K562 (cell line): ENCODE measurements around the gene AGRN. TPM values are rescaled to one million over a fixed set of nuclear protein-coding genes. Genes with fewer than 3 reads are reported as not detected.

ENCODE experiments used
- ARHGAP35 ChIP-seq: fragments of 450-650 bp; IDR thresholded peaks from 2 replicates; pipeline ENCODE4 v1.6.1; 2018; ENCODE audit not compliant: partially characterized antibody
- CREM ChIP-seq: IDR thresholded peaks from 2 replicates; pipeline ENCODE4 v1.6.1; 2014; ENCODE audit warnings: antibody characterized with exemption, low read depth
- CXXC5 ChIP-seq: fragments of 250-450 bp; sonication (Bioruptor Pico); IDR thresholded peaks from 2 replicates; pipeline ENCODE4 v1.8.0; 2022; ENCODE audit warnings: inconsistent platforms, mild to moderate bottlenecking, moderate library complexity
- ETV5 ChIP-seq: sonication (generic); formaldehyde crosslinking; IDR thresholded peaks from 2 replicates; pipeline ENCODE4 v1.4.0; 2020; ENCODE audit warnings: low read depth, mild to moderate bottlenecking, missing genetic modification reagents
- FUS ChIP-seq: fragments of 200-400 bp; formaldehyde crosslinking; optimal IDR thresholded peaks from 2 replicates; pipeline ENCODE3; 2017; ENCODE audit warnings: low read depth, low read length
- GABPB1 ChIP-seq: sonication (generic); formaldehyde crosslinking; IDR thresholded peaks from 2 replicates; pipeline ENCODE4 v1.8.0; 2022; ENCODE audit warnings: mild to moderate bottlenecking, missing genetic modification reagents
- GATA2 ChIP-seq: sonication (generic); formaldehyde crosslinking; IDR thresholded peaks from 2 replicates; pipeline ENCODE4 v1.4.0; 2020; ENCODE audit warnings: mild to moderate bottlenecking, missing genetic modification reagents
- HDAC1 ChIP-seq, 2 experiments: fragments of 450-650 bp; IDR thresholded peaks; 2 replicates each; pipeline ENCODE4 v1.6.1; 2016 to 2017; ENCODE audit warnings: inconsistent platforms in 1 of 2, mild to moderate bottlenecking in 1 of 2, moderate library complexity in 1 of 2
- HEY1 ChIP-seq: fragments of 250-450 bp; sonication (Bioruptor Pico); IDR thresholded peaks from 2 replicates; pipeline ENCODE4 v1.5.0; 2020; ENCODE audit warnings: mild to moderate bottlenecking, moderate library complexity, borderline replicate concordance
- IFI16 ChIP-seq: fragments of 250-450 bp; sonication (Bioruptor Pico); IDR thresholded peaks from 2 replicates; pipeline ENCODE4 v2.1.2; 2022; ENCODE audit warnings: mild to moderate bottlenecking, inconsistent platforms
- KLF6 ChIP-seq: fragments of 250-450 bp; sonication (Bioruptor Pico); IDR thresholded peaks from 2 replicates; pipeline ENCODE4 v1.4.0; 2020; ENCODE audit warnings: mild to moderate bottlenecking, moderate library complexity, borderline replicate concordance
- MAZ ChIP-seq, 2 experiments: fragments of 450-650 bp in 1 of 2; sonication (generic) in 1 of 2; formaldehyde crosslinking; IDR thresholded peaks in 1 of 2; conservative IDR thresholded peaks in 1 of 2; 2 replicates each; pipeline versions ENCODE4 v1.4.0 to v1.5.0; 2020; ENCODE audit warnings: mild to moderate bottlenecking in 1 of 2, missing genetic modification reagents in 1 of 2
- OTX1 ChIP-seq: fragments of 450-650 bp; formaldehyde crosslinking; IDR thresholded peaks from 2 replicates; pipeline ENCODE4 v1.4.0; 2022; ENCODE audit warnings: mild to moderate bottlenecking
- RBFOX2 ChIP-seq: fragments of 200-400 bp; formaldehyde crosslinking; IDR thresholded peaks from 2 replicates; pipeline ENCODE4 v1.6.1; 2017; ENCODE audit warnings: low read depth, mild to moderate bottlenecking, low read length, moderate library complexity
- SIN3A ChIP-seq, 2 experiments: fragments of 150-350 bp in 1 of 2; IDR thresholded peaks; 2 replicates each; pipeline ENCODE4 v1.6.1; 2011 to 2016; ENCODE audit warnings: borderline replicate concordance in 2 of 2, low read depth in 2 of 2, low read length in 2 of 2, mild to moderate bottlenecking in 2 of 2, moderate library complexity in 2 of 2; ENCODE audit not compliant: control insufficient read depth in 1 of 2
- SP1 ChIP-seq: sonication (generic); formaldehyde crosslinking; IDR thresholded peaks from 2 replicates; pipeline ENCODE4 v1.8.1; 2022; ENCODE audit warnings: mild to moderate bottlenecking, missing genetic modification reagents
- U2AF2 ChIP-seq: fragments of 200-400 bp; formaldehyde crosslinking; optimal IDR thresholded peaks from 2 replicates; pipeline ENCODE3; 2017; ENCODE audit warnings: low read depth, mild to moderate bottlenecking, low read length
- XRCC5 ChIP-seq: fragments of 200-400 bp; formaldehyde crosslinking; IDR thresholded peaks from 2 replicates; pipeline ENCODE4 v1.6.1; 2017; ENCODE audit warnings: low read depth, mild to moderate bottlenecking, low read length
- YY1 ChIP-seq, 3 experiments: IDR thresholded peaks; 2 replicates each; pipeline ENCODE4 v1.6.1; 2011; ENCODE audit warnings: low read length in 2 of 3, mild to moderate bottlenecking in 2 of 3, moderate library complexity in 2 of 3, borderline replicate concordance in 1 of 3, control low read depth in 1 of 3, low read depth in 1 of 3; ENCODE audit not compliant: insufficient read depth in 3 of 3, insufficient replicate concordance in 2 of 3, control insufficient read depth in 1 of 3, insufficient read length in 1 of 3; ENCODE audit errors: extremely low read depth in 1 of 3
- ZBTB8A ChIP-seq: fragments of 450-650 bp; IDR thresholded peaks from 2 replicates; pipeline ENCODE4 v1.6.1; 2018; ENCODE audit warnings: mild to moderate bottlenecking, moderate library complexity; ENCODE audit not compliant: partially characterized antibody
- ZNF384 ChIP-seq: IDR thresholded peaks from 2 replicates; pipeline ENCODE4 v1.6.1; 2012; ENCODE audit warnings: low read depth, low read length, improper control_type of control experiment
- ZNF766 ChIP-seq: fragments of 200-800 bp; sonication (Bioruptor generic); conservative IDR thresholded peaks from 2 replicates; pipeline ENCODE4 v1.6.1; 2016; ENCODE audit warnings: missing genetic modification characterization, missing compliant biosample characterization
- polyA plus RNA-seq, 8 experiments: library from polyadenylated mRNA; depleted of rRNA in 4 of 8; stranded (reverse) in 5 of 8; unstranded in 3 of 8; fragments of >200 nt; fragmentation: Nextera tagmentation in 2 of 8; fragmentation: Illumina TruSeq in 1 of 8; extraction: Ambion mirVana in 2 of 8; extraction: Trizol in 1 of 8; gene quantifications; 2 replicates each; pipeline versions ENCODE4 v1.2.1 to v1.2.3, GENCODE V29; 2011 to 2014; ENCODE audit warnings: inconsistent platforms in 1 of 8, missing spikeins in 1 of 8
- total RNA-seq, 7 experiments: library from RNA; depleted of rRNA in 6 of 7; stranded (reverse); fragments of >200 nt in 6 of 7; fragmentation: Illumina TruSeq in 2 of 7; extraction: Trizol in 2 of 7; gene quantifications; 2 replicates each; pipeline versions ENCODE4 v1.2.1 to v1.2.3, GENCODE V29; 2011 to 2021; ENCODE audit warnings: low replicate concordance in 1 of 7
- TF ChIP-seq, protein P1 (sequence below): fragments of 450-650 bp; IDR thresholded peaks from 2 replicates; pipeline ENCODE4 v1.6.1; 2017; ENCODE audit warnings: antibody characterized with exemption
- TF ChIP-seq, protein P2 (sequence below), 3 experiments: fragments of 200-800 bp in 1 of 3; sonication (Bioruptor generic) in 1 of 3; sonication (generic) in 1 of 3; formaldehyde crosslinking in 1 of 3; IDR thresholded peaks; 2 replicates each; pipeline versions ENCODE4 v1.6.1 to v1.8.0; 2016 to 2022; ENCODE audit warnings: mild to moderate bottlenecking in 2 of 3, missing compliant biosample characterization in 2 of 3, missing genetic modification characterization in 2 of 3, missing genetic modification reagents in 1 of 3

The AGRN gene
- total and polyA plus RNA-seq, 9 of the 15 experiments (the other 6 are each of a cell fraction or from before 2014, with no cell fraction given): 0.04 to 111 (median 18.1) TPM

DNA sequence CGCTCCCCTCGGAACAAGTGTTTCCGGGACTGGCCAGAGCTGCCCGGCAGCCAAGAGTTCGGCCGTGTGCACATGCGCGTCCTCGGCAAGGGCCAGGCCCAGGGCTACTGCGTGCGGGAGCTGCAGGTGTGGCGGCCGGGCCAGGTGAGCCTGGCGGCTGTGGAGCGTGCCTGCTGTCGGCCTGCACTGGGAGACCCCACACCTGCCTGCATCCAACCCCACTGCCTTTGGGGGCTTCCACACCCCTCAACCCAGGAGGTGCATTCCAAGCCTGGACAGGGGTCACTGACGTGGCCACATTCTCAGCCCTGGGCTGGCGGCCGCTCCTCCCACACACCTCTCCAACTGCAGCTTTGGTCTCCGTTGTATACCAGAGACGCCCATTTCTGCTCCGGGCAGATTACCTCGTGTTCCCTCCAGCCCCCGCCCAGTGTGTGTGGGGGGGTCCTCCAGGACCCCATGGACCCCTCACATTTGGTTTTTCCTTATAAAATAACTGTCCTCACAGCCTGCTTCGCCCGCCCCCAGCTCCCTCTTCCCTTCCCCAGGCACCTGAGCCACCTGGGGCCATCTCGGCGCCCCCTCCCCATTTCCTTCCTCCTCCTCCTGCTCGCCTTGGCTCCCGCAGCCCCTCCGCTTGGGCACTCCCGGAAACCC is 48.1 kb downstream of the AGRN start (continued):
- TF ChIP-seq YY1 (IDR thresholded peaks at IDR 0.05; ENCODE audit: borderline replicate concordance in 1 of 3, control insufficient read depth in 1 of 3, extremely low read depth in 1 of 3, insufficient read depth in 3 of 3, insufficient read length in 1 of 3, insufficient replicate concordance in 2 of 3, low read depth in 1 of 3, low read length in 2 of 3) (peak in 1 of 3 experiments; percentile 47), CREM (0 out of 2 replicates have a peak, but pooled peaks have one; percentile 26), HDAC1 (IDR thresholded peaks at IDR 0.05) (0 out of 4 replicates have a peak, but pooled peaks of 1 of the 2 experiments have one; percentile 31), MAZ (CRISPR knock-in tag; conservative IDR thresholded peaks at IDR 0.05 in 1 of 2, IDR thresholded peaks at IDR 0.05 in 1 of 2) (0 out of 4 replicates have a peak, but pooled peaks of 1 of the 2 experiments have one; percentile 28), CXXC5 (CRISPR knock-in tag) (0 out of 2 replicates have a peak, but pooled peaks have one; percentile 1), RBFOX2 (peak; percentile 40), OTX1 (CRISPR knock-in tag) (0 out of 2 replicates have a peak, but pooled peaks have one; percentile 31), ZNF766 (CRISPR knock-in tag) (no peak), SP1 (CRISPR knock-in tag) (peak; percentile 41; the same call in 1 of the 2 replicates), HEY1 (CRISPR knock-in tag) (no peak), SIN3A (IDR thresholded peaks at IDR 0.05; ENCODE audit: borderline replicate concordance in 2 of 2, control insufficient read depth in 1 of 2, low read depth in 2 of 2, low read length in 2 of 2) (no peak), U2AF2 (no peak), GATA2 (CRISPR knock-in tag) (no peak), GABPB1 (no peak), IFI16 (CRISPR knock-in tag) (no peak), KLF6 (no peak), ARHGAP35 (peak; percentile 49), ZBTB8A (no peak), ETV5 (CRISPR knock-in tag) (no peak), ZNF384 (no peak), XRCC5 (no peak), FUS (no peak)
- TF ChIP-seq, protein P1, sequence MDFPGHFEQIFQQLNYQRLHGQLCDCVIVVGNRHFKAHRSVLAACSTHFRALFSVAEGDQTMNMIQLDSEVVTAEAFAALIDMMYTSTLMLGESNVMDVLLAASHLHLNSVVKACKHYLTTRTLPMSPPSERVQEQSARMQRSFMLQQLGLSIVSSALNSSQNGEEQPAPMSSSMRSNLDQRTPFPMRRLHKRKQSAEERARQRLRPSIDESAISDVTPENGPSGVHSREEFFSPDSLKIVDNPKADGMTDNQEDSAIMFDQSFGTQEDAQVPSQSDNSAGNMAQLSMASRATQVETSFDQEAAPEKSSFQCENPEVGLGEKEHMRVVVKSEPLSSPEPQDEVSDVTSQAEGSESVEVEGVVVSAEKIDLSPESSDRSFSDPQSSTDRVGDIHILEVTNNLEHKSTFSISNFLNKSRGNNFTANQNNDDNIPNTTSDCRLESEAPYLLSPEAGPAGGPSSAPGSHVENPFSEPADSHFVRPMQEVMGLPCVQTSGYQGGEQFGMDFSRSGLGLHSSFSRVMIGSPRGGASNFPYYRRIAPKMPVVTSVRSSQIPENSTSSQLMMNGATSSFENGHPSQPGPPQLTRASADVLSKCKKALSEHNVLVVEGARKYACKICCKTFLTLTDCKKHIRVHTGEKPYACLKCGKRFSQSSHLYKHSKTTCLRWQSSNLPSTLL: no peak
- TF ChIP-seq, protein P2, sequence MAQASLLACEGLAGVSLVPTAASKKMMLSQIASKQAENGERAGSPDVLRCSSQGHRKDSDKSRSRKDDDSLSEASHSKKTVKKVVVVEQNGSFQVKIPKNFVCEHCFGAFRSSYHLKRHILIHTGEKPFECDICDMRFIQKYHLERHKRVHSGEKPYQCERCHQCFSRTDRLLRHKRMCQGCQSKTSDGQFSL (CRISPR knock-in tag; IDR thresholded peaks at IDR 0.05): peak; percentile 72; the same call in 1 of the 2 replicates
- TF ChIP-seq, protein P2 (tag; IDR thresholded peaks at IDR 0.05): no peak
